Pancreas (tissue), 10 donors: ENCODE data around the gene ADPGK. TPM values are rescaled to one million over a fixed set of nuclear protein-coding genes. Genes with fewer than 3 reads are reported as not detected.

Source experiments
- ATAC-seq, 4 donors: fragments of 200-7000 bp; cut with Tn5 transposase; one replicate each; pipeline versions ENCODE4 v1.8.0 to v1.9.1; 2020; ENCODE audit warnings: mild to moderate bottlenecking in 4 of 4, moderate library complexity in 4 of 4
- DNase-seq, 6 donors: peaks; one replicate each; pipeline ENCODE4 v3.0.0-alpha.2; 2020
- FAIRE-seq: peaks from 2 replicates; lab custom pipeline; 2012; peaks lifted over from hg19 to GRCh38; lab: Jason Lieb, UNC
- H3K27ac ChIP-seq, 4 donors: fragments of 200-600 bp; sonication (generic); 1 replicate in 3 of 4; 2 replicates in 1 of 4; pipeline versions ENCODE4 v1.5.0 to v1.8.0; 2020
- H3K27me3 ChIP-seq, 4 donors: fragments of 200-600 bp; one replicate each; pipeline ENCODE4 v1.8.0; 2021
- H3K36me3 ChIP-seq, 3 donors: fragments of 200-600 bp; sonication (generic) in 1 of 3; one replicate each; pipeline versions ENCODE4 v1.5.0 to v1.8.0; 2020 to 2021
- H3K4me1 ChIP-seq, 3 donors: fragments of 200-600 bp; one replicate each; pipeline ENCODE4 v1.8.0; 2021
- H3K4me3 ChIP-seq, 4 donors: fragments of 200-600 bp; sonication (generic) in 2 of 4; one replicate each; pipeline versions ENCODE4 v1.5.0 to v1.8.0; 2020 to 2021
- H3K9me3 ChIP-seq, 4 donors: fragments of 200-600 bp; one replicate each; pipeline ENCODE4 v1.8.0; 2021
- WGBS, 2 donors: extraction: QIAGEN DNeasy Blood & Tissue Kit; methylation state at CpG; one replicate each; pipeline ENCODE4 v1.1.7; 2013; 5-methylcytosine and 5-hydroxymethylcytosine counted together
- intact Hi-C, 3 donors: fragments of 100-400 bp; cut with DNase I; formaldehyde crosslinking; loops; one replicate each; pipeline versions ENCODE4 v1.11.1 to v1.14.2; 2022
- polyA plus RNA-seq, 2 donors: library from polyadenylated mRNA; stranded (reverse); fragments of 200-250 nt; gene quantifications; one replicate each; pipeline ENCODE4 v1.2.3, GENCODE V29; 2013
- total RNA-seq, 6 donors: library from RNA; stranded (reverse); fragmentation: NEBNext Ultra II Directional in 4 of 6; extraction: Animal tissue kit (Norgen Biotek cat#: 25700) in 4 of 6; gene quantifications; one replicate each; pipeline versions ENCODE4 v1.2.1 to v1.2.4, GENCODE V29; 2021 to 2023
- TF ChIP-seq, protein P1 (sequence below), 4 donors: fragments of 200-600 bp; sonication (generic) in 3 of 4; IDR thresholded peaks; one replicate each; pipeline versions ENCODE4 v1.5.0 to v1.8.0; 2021; ENCODE audit warnings: antibody characterized with exemption in 4 of 4
- donor health status: healthy with polysubstance abuse.
- donor health status: DM: no; HTN: no; CAD: no; lungs with moderate emphysema.
- donor health status: DM: no; HTN: no; CAD: no.
- donor health status: control.
- donor health status: control.
- donor health status: Bipolar disorder and iron deficiency.
- donor health status: DM: yes; HTN: yes; CAD: no.
- donor health status: DM: no; HTN: no; CAD: no.
- donor health status: DM: no; HTN: no; CAD: no.
- donor health status: DM: yes; HTN: yes; CAD: no.

The ADPGK gene
- total and polyA plus RNA-seq, 8 donors: 22.9 to 43.3 (median 27.8) TPM

DNA sequence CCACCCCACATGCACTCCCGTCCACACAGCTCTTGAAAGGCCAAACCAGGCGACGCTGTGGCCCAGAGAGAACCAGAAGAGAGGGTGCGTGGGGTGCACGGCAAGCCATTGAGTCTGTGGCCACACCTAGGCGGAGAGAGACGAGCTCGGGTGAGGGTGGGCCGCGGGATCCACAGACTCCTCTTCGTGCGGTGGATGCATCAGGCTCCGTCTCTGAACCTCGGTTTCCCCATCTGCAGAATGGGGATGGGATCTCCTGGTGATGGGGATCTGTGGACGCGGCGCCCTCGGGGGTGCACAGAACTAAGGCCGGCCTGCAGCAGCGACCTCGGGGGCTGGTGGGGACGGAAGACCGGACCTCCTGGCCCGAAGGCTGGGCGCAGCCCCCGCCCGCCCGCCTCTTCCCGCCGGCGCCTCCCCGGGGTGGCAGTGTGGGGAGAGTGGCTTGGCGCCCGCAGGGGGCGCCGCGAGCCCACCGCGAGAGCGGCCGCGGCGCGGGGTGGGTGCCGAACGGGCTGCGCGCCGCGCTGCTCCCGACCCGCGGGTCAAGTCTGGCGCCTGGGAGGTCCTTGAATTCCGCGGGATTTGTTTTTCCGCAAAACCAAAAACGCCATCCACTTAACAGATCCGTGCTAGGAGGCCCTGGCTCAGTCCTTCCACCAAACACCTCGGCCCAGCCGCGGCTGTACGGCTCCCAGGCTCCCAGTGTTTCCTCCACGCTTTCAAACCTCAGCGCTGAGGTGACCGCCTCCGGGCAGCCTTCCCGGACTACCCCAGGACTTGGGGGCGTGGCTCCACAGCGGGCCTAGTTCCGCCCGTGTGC is 13.2 kb upstream of the ADPGK start:
- no peaks in the 10 kb centered on the region for H3K9me3 ChIP-seq
- ATAC-seq: peak; percentile 91 to 95 (median 94)
- FAIRE-seq: no peak
- no peaks in the 10 kb centered on the region for H3K27me3 ChIP-seq
- H3K4me1 ChIP-seq: no peaks in the 10 kb centered on the region
- 6% methylated on average over 46 to 72 of the region's 72 CpGs for WGBS, 2 donors
- TF ChIP-seq, protein P1, sequence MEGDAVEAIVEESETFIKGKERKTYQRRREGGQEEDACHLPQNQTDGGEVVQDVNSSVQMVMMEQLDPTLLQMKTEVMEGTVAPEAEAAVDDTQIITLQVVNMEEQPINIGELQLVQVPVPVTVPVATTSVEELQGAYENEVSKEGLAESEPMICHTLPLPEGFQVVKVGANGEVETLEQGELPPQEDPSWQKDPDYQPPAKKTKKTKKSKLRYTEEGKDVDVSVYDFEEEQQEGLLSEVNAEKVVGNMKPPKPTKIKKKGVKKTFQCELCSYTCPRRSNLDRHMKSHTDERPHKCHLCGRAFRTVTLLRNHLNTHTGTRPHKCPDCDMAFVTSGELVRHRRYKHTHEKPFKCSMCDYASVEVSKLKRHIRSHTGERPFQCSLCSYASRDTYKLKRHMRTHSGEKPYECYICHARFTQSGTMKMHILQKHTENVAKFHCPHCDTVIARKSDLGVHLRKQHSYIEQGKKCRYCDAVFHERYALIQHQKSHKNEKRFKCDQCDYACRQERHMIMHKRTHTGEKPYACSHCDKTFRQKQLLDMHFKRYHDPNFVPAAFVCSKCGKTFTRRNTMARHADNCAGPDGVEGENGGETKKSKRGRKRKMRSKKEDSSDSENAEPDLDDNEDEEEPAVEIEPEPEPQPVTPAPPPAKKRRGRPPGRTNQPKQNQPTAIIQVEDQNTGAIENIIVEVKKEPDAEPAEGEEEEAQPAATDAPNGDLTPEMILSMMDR (IDR thresholded peaks at IDR 0.05): peak; percentile 22 to 46 (median 33)
- H3K4me3 ChIP-seq: peak overlapping the region; percentile 11 to 64 (median 36)
- intact Hi-C loops: no loop called here
- H3K27ac ChIP-seq: no peak overlapping the region
- peak; percentile 11 to 83 (median 62) for DNase-seq
- H3K36me3 ChIP-seq: no peaks in the 10 kb centered on the region

DNA sequence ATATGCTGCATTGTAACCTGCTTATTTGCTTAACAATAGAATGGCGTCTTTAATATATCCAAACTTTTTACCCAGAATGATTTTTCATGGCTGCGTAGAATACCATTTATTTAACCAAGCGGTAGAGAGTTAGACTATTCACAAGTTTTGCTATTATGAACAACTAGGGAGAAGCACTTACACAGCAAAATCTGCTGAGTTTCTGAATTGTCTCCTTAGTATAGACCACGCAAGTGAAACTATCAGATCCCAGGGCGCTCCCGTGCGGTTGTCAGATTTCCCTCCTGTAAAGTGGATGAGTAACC is 12.6 kb upstream of the ADPGK start:
- Histone ChIP-seq H3K4me3 (peak overlapping the region in 2 of 4 donors; percentile 47 to 64), H3K9me3 (no peaks in the 10 kb centered on the region), H3K36me3 (no peaks in the 10 kb centered on the region), H3K4me1 (no peaks in the 10 kb centered on the region), H3K27ac (no peak overlapping the region), H3K27me3 (no peaks in the 10 kb centered on the region)
- peak in 1 of 4 donors; percentile 28 for ATAC-seq
- intact Hi-C loops: no loop called here
- TF ChIP-seq, protein P1 (IDR thresholded peaks at IDR 0.05): no peak
- WGBS, 2 donors: 61 to 67% methylated on average over 7 of the region's 7 CpGs
- no peak for DNase-seq
- no peak for FAIRE-seq

GRCh38 chr15:72793766-72794660 is 10.5 kb upstream of the ADPGK start:
- no peak for DNase-seq
- no peak overlapping the region for H3K27ac ChIP-seq
- no peaks in the 10 kb centered on the region for H3K36me3 ChIP-seq
- intact Hi-C loops: no loop called here
- WGBS, 2 donors: 65 to 67% methylated on average over 7 of the region's 7 CpGs
- no peaks in the 10 kb centered on the region for H3K4me1 ChIP-seq
- H3K4me3 ChIP-seq: no peak overlapping the region
- no peaks in the 10 kb centered on the region for H3K27me3 ChIP-seq
- no peak for FAIRE-seq
- ATAC-seq: no peak
- H3K9me3 ChIP-seq: no peaks in the 10 kb centered on the region
- TF ChIP-seq, protein P1 (IDR thresholded peaks at IDR 0.05): no peak

DNA sequence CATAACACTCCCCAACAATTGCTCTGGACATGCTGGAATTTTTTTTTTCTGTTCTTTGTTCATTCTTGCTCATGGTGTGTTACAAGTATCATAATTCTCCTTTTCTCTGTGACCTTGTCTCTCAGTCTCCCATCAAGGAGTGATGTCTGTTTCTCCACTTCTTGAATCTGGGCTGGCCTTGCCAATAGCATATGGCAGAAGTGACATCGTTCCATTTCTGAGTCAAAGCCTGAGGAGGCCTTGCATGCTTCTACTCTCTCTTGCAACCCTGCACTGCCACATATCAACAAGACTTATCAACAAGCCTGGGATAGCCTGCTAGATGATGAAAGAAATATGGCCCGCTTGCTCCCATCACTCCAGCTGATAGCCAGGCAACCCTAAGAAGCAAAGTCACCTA is 8.9 kb upstream of the ADPGK start:
- TF ChIP-seq, protein P1 (IDR thresholded peaks at IDR 0.05): no peak
- Histone ChIP-seq H3K36me3 (no peaks in the 10 kb centered on the region), H3K27me3 (no peaks in the 10 kb centered on the region), H3K27ac (no peak overlapping the region), H3K9me3 (no peaks in the 10 kb centered on the region), H3K4me1 (no peaks in the 10 kb centered on the region), H3K4me3 (no peak overlapping the region)
- no peak for DNase-seq
- intact Hi-C loops: no loop called here
- WGBS, 2 donors: 81 to 82% methylated on average over 2 of the region's 2 CpGs
- FAIRE-seq: no peak
- no peak for ATAC-seq
